Osteoblast (primary cell): Measurements from ENCODE around the gene PLSCR2. TPM values are rescaled to one million over a fixed set of nuclear protein-coding genes. Genes with fewer than 3 reads are reported as not detected.
A peak's percentile ranks its signal among the peaks of the same experiment; 100 is the strongest.

Source experiments
- DNase-seq: peaks from one replicate; pipeline ENCODE4 v3.0.0; 2011; ENCODE audit warnings: low spot score, mixed read lengths; ENCODE audit not compliant: insufficient read length; ENCODE audit errors: missing footprints
- H2AFZ ChIP-seq: 2 replicates; pipeline ENCODE4 v1.6.0; 2011; ENCODE audit warnings: mild to moderate bottlenecking, low read length
- H3K27ac ChIP-seq: 2 replicates; pipeline ENCODE4 v1.5.1; 2011; ENCODE audit warnings: mild to moderate bottlenecking, low read depth, low read length, moderate library complexity
- H3K27me3 ChIP-seq: 2 replicates; pipeline ENCODE4 v1.6.0; 2012; ENCODE audit warnings: mild to moderate bottlenecking, control low read depth, inconsistent platforms, low read length, moderate library complexity; ENCODE audit not compliant: insufficient read depth
- H3K36me3 ChIP-seq: 2 replicates; pipeline ENCODE4 v1.5.1; 2011; ENCODE audit warnings: mild to moderate bottlenecking, low read length, control low read depth, moderate library complexity; ENCODE audit not compliant: insufficient read depth
- H3K4me1 ChIP-seq: 2 replicates; pipeline ENCODE4 v1.5.1; 2011; ENCODE audit warnings: mild to moderate bottlenecking, low read length, control low read depth, moderate library complexity; ENCODE audit not compliant: insufficient read depth
- H3K4me2 ChIP-seq: 2 replicates; pipeline ENCODE4 v1.6.0; 2011; ENCODE audit warnings: mild to moderate bottlenecking, low read length; ENCODE audit not compliant: insufficient read depth
- H3K4me3 ChIP-seq: fragments of 200-600 bp; sonication (generic); 3 replicates; pipeline ENCODE4 v1.5.1; 2012; ENCODE audit warnings: mild to moderate bottlenecking, low read length, inconsistent platforms; ENCODE audit not compliant: insufficient read depth
- H3K79me2 ChIP-seq: 2 replicates; pipeline ENCODE4 v1.6.0; 2012; ENCODE audit warnings: mild to moderate bottlenecking, low read length, control low read depth, inconsistent platforms; ENCODE audit not compliant: insufficient read depth
- H3K9me3 ChIP-seq: 2 replicates; pipeline ENCODE4 v1.5.1; 2011; ENCODE audit warnings: low read depth, low read length, control low read depth
- H4K20me1 ChIP-seq: 2 replicates; pipeline ENCODE4 v1.6.0; 2012; ENCODE audit warnings: mild to moderate bottlenecking, low read length, control low read depth; ENCODE audit not compliant: insufficient read depth
- CTCF ChIP-seq: IDR thresholded peaks from 2 replicates; pipeline ENCODE4 v1.5.1; 2011; ENCODE audit warnings: mild to moderate bottlenecking, low read depth, low read length, moderate library complexity; ENCODE audit errors: extremely low read depth
- total RNA-seq: library from RNA; depleted of rRNA; stranded (reverse); fragments of >200 nt; gene quantifications from 2 replicates; pipeline ENCODE4 v1.2.3, GENCODE V29; 2012

PLSCR2 gene
- total RNA-seq, 1 donor, result not detected

- no peak for DNase-seq
- Histone ChIP-seq H2AFZ (no peak overlapping the region), H3K27me3 (no peaks in the 10 kb centered on the region), H3K27ac (no peak overlapping the region), H3K4me1 (no peaks in the 10 kb centered on the region), H3K4me3 (no peak overlapping the region), H3K4me2 (no peak overlapping the region), H3K9me3 (no peaks in the 10 kb centered on the region), H3K36me3 (no peaks in the 10 kb centered on the region), H3K79me2 (no peaks in the 10 kb centered on the region), H4K20me1 (no peaks in the 10 kb centered on the region)
- TF ChIP-seq CTCF, result no peak
Measured at GRCh38 chr3:146496251-146496650, 26.9 kb upstream of the PLSCR2 start.

GRCh38 chr3:146493761-146494160, 24.4 kb upstream of the PLSCR2 start:
- no peaks in the 10 kb centered on the region for H3K9me3 ChIP-seq
- H4K20me1 ChIP-seq, result no peaks in the 10 kb centered on the region

GRCh38 chr3:146493221-146493620, 23.9 kb upstream of the PLSCR2 start:
- no peak overlapping the region for H3K4me3 ChIP-seq

More at GRCh38 chr3:146493761-146494160, 24.4 kb upstream of the PLSCR2 start:
- Histone ChIP-seq H3K4me2 (no peak overlapping the region), H3K27ac (no peak overlapping the region), H2AFZ (no peak overlapping the region), H3K4me1 (no peaks in the 10 kb centered on the region), H3K27me3 (no peaks in the 10 kb centered on the region), H3K4me3 (no peak overlapping the region), H3K79me2 (no peaks in the 10 kb centered on the region), H3K36me3 (no peaks in the 10 kb centered on the region)
- no peak for TF ChIP-seq CTCF
- DNase-seq, result no peak

GRCh38 chr3:146491303-146491702, 21.9 kb upstream of the PLSCR2 start:
- H3K9me3 ChIP-seq, result no peaks in the 10 kb centered on the region
- TF ChIP-seq CTCF, result no peak
- H3K27me3 ChIP-seq, result no peaks in the 10 kb centered on the region
- no peak overlapping the region for H2AFZ ChIP-seq
- no peaks in the 10 kb centered on the region for H4K20me1 ChIP-seq
- H3K27ac ChIP-seq, result no peak overlapping the region
- no peak overlapping the region for H3K4me2 ChIP-seq
- peak; percentile 34 for DNase-seq
- H3K36me3 ChIP-seq, result no peaks in the 10 kb centered on the region
- no peak overlapping the region for H3K4me3 ChIP-seq
- H3K4me1 ChIP-seq, result no peaks in the 10 kb centered on the region
- no peaks in the 10 kb centered on the region for H3K79me2 ChIP-seq

More at GRCh38 chr3:146493221-146493620, 23.9 kb upstream of the PLSCR2 start:
- Histone ChIP-seq H3K79me2 (no peaks in the 10 kb centered on the region), H3K9me3 (no peaks in the 10 kb centered on the region), H2AFZ (no peak overlapping the region), H3K27ac (no peak overlapping the region), H3K4me2 (no peak overlapping the region), H3K36me3 (no peaks in the 10 kb centered on the region), H4K20me1 (no peaks in the 10 kb centered on the region), H3K4me1 (no peaks in the 10 kb centered on the region), H3K27me3 (no peaks in the 10 kb centered on the region)
- TF ChIP-seq CTCF, result no peak
- DNase-seq, result no peak
